Muscle of leg (tissue), 11 donors: Measurements from ENCODE around the gene ADK. TPM values are rescaled to one million over a fixed set of nuclear protein-coding genes. Genes with fewer than 3 reads are reported as not detected.

Experiments
- DNase-seq: peaks from one replicate; pipeline ENCODE4 v3.0.0; 2013
- H3K27ac ChIP-seq: one replicate; pipeline ENCODE4 v1.5.1; 2013; ENCODE audit warnings: mild to moderate bottlenecking, low read length, control low read depth
- H3K27me3 ChIP-seq: one replicate; pipeline ENCODE4 v1.6.1; 2013; ENCODE audit warnings: low read length; ENCODE audit not compliant: control insufficient read depth, insufficient read depth
- H3K36me3 ChIP-seq: one replicate; pipeline ENCODE4 v1.6.1; 2013; ENCODE audit warnings: low read length; ENCODE audit not compliant: control insufficient read depth, insufficient read depth
- H3K4me1 ChIP-seq: one replicate; pipeline ENCODE4 v1.6.1; 2013; ENCODE audit warnings: low read length; ENCODE audit not compliant: control insufficient read depth, insufficient read depth
- H3K4me3 ChIP-seq: one replicate; pipeline ENCODE4 v1.5.1; 2013; ENCODE audit warnings: low read length, control low read depth
- H3K9me3 ChIP-seq: replicated peaks from 2 replicates; pipeline ENCODE4 v1.6.1; 2013; ENCODE audit warnings: low read depth, low read length; ENCODE audit not compliant: control insufficient read depth
- WGBS: methylation state at CpG from one replicate; pipeline ENCODE4 v1.1.5; 2013; ENCODE audit warnings: missing lambda C conversion rate; ENCODE audit not compliant: insufficient coverage; 5-methylcytosine and 5-hydroxymethylcytosine counted together
- polyA plus RNA-seq, 8 donors: library from polyadenylated mRNA; unstranded; fragments of 120-200 nt; gene quantifications; one replicate each; pipeline versions ENCODE4 v1.2.1 to v1.2.3, GENCODE V29; 2013; ENCODE audit warnings: inconsistent platforms in 1 of 8, low replicate concordance in 1 of 8; ENCODE audit not compliant: insufficient read length in 8 of 8, insufficient read depth in 1 of 8
- total RNA-seq: library from RNA; stranded (reverse); fragments of 120-200 nt; gene quantifications from one replicate; pipeline ENCODE4 v1.2.4, GENCODE V29; 2013

ADK gene
- total and polyA plus RNA-seq, 9 donors, result 28.8 to 37.2 (median 34.4) TPM

DNA sequence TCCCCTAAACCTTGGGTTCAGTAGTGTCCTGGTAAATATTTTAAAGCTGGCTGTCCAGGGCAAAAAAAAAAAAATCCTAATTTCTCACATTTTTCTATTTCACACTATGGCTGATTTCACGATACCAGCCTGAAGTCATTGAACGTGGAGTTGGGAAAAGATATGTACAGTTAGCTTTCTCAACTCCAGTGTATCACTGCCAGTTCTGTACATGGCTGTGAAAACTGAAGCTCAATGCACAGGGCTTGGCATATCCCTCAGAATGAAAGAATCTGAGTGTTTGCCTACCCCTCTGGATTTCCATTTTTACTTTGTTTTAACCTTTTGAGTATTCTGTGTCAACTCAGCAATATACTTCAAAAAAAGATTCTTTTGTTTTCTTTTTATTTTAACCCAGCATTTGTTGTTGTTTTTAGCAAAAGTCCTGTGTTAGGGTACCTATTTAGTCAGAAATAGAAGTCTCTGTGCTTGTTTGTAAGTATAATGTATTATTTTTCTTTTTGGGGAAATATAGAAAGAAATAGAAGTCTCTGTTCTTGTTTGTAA is 274.5 kb downstream of the ADK start:
- no peak overlapping the region for H3K27ac ChIP-seq
- 80% methylated on average over 1 of the region's 2 CpGs for WGBS
- H3K4me3 ChIP-seq, result no peak overlapping the region
- no peaks in the 10 kb centered on the region for H3K27me3 ChIP-seq
- peaks cover 2% of the 10 kb centered on the region for H3K9me3 ChIP-seq
- DNase-seq, result no peak
- no peaks in the 10 kb centered on the region for H3K36me3 ChIP-seq
- no peaks in the 10 kb centered on the region for H3K4me1 ChIP-seq

DNA sequence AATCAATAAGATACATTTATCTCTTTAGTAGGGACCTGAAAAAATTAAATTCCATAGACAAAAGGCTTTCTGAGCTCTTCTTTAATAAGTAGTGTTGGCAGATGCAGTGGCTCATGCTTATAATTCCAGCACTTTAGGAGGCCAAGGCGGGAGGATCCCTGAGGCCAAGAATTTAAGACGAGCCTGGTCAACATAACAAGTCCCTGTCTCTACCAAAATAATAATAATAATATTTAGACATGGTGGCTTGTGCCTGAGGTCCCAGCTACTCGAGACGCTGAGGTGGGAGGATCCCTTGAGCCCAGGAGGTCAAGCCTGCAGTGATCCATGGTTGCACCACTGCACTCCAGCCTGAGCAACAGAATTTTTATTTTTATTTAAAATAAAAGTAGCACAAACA is 280.8 kb downstream of the ADK start:
- Histone ChIP-seq H3K4me1 (no peaks in the 10 kb centered on the region), H3K4me3 (no peak overlapping the region), H3K27me3 (no peaks in the 10 kb centered on the region), H3K27ac (no peak overlapping the region), H3K36me3 (no peaks in the 10 kb centered on the region), H3K9me3 (no peaks in the 10 kb centered on the region)
- no peak for DNase-seq
- WGBS, result no CpG with 5 or more reads among the region's 4 CpGs

DNA sequence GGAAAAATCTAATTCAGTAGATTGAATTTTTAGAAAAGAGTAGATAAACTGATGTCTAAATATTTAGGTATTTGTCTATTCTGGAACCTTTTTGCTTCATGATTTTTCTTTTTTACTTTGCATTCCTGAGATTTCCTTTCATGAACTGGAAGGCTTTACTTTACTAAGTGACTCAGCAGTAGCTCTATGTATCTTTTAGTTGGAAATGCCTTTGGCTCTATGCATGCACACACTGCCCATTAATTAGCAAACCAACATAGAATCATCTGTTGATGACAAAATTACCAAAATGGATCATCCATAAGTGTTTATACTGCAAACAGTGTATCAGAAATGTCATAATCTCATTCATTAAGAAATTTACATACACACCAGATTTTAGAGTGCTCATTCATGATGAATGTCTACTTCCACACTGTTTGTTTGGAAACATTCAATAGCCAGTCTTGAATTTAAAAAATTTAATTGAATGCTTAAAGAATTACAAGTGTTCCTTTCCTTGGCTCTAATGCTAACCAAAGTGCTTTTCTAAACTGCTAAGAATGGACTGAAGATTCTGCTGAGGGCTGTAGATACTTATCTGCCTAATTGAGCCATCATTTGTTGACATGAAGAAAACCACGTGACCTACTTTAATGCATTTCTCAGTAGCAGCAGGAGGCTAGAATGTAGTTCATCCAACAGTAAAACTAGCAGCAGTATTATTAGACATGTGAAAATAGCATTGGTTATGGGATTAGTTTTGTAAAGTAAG is 282.0 kb downstream of the ADK start:
- no peak for DNase-seq
- Histone ChIP-seq H3K4me3 (no peak overlapping the region), H3K9me3 (no peaks in the 10 kb centered on the region), H3K27me3 (no peaks in the 10 kb centered on the region), H3K36me3 (no peaks in the 10 kb centered on the region), H3K27ac (no peak overlapping the region), H3K4me1 (no peaks in the 10 kb centered on the region)
- no CpG with 5 or more reads among the region's 1 CpG for WGBS

DNA sequence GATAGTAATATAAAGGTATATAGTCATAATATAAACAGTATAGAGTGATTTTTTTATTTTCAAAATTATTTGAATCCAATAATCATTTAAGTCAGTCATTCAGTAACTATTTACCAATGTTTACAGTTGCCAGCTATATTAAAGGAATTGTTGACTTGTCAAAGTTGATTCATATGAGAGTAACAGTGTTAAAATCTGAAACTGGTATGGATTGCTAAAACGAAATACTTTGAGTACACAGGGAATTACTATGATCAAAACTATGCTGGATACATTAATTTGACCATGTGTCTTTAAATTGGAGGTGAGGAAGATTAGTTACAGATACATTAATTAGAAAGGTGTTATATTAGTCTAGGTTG is 282.6 kb downstream of the ADK start:
- no peaks in the 10 kb centered on the region for H3K4me1 ChIP-seq
- no peaks in the 10 kb centered on the region for H3K36me3 ChIP-seq
- no peak overlapping the region for H3K4me3 ChIP-seq
- H3K27ac ChIP-seq, result no peak overlapping the region
- no peaks in the 10 kb centered on the region for H3K27me3 ChIP-seq
- no CpG with 5 or more reads among the region's 1 CpG for WGBS
- no peaks in the 10 kb centered on the region for H3K9me3 ChIP-seq
- DNase-seq, result no peak

DNA sequence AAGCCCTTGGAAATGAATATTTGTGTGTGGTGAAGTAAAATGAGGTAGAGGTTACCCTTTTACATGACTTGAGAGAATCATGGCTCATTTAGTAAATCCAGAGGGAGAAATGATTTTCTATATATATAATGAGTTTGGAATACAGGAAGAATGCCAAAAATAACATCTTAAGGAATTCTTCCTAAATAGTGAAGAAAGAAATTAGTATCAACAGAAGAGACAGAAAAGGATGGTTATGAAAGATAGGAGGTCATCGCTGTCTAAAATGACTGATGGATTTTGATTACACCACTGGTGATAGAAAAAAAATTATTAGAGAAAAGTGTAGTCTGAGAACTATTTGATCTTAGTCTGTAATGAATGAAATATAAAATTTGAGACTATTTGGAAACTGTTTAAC is 283.0 kb downstream of the ADK start:
- H3K36me3 ChIP-seq, result no peaks in the 10 kb centered on the region
- H3K9me3 ChIP-seq, result no peaks in the 10 kb centered on the region
- no CpG with 5 or more reads among the region's 1 CpG for WGBS
- no peaks in the 10 kb centered on the region for H3K27me3 ChIP-seq
- no peaks in the 10 kb centered on the region for H3K4me1 ChIP-seq
- no peak overlapping the region for H3K27ac ChIP-seq
- no peak for DNase-seq
- H3K4me3 ChIP-seq, result no peak overlapping the region

DNA sequence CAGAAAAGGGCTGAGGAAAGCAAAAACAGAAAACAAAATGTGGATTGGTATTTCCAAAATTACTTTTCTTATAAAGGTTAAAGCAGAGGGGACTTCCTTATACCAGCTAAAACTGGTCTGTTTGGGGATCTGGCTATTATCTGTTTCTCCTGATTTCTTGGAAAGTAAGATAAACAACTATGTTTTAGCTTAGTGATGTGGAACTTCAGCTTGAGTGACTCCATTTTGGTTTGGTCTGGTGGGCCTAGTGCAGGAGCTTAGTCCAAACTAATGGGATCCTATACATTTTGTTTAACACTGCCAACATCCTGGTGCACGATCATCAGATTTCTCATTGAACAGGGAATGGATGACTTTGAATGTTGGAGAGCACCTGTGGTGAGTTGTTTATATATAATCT is 283.5 kb downstream of the ADK start:
- no peaks in the 10 kb centered on the region for H3K27me3 ChIP-seq
- H3K27ac ChIP-seq, result no peak overlapping the region
- H3K4me3 ChIP-seq, result no peak overlapping the region
- H3K9me3 ChIP-seq, result no peaks in the 10 kb centered on the region
- no peak for DNase-seq
- WGBS, result no CpG with 5 or more reads among the region's 1 CpG
- no peaks in the 10 kb centered on the region for H3K4me1 ChIP-seq
- H3K36me3 ChIP-seq, result no peaks in the 10 kb centered on the region

DNA sequence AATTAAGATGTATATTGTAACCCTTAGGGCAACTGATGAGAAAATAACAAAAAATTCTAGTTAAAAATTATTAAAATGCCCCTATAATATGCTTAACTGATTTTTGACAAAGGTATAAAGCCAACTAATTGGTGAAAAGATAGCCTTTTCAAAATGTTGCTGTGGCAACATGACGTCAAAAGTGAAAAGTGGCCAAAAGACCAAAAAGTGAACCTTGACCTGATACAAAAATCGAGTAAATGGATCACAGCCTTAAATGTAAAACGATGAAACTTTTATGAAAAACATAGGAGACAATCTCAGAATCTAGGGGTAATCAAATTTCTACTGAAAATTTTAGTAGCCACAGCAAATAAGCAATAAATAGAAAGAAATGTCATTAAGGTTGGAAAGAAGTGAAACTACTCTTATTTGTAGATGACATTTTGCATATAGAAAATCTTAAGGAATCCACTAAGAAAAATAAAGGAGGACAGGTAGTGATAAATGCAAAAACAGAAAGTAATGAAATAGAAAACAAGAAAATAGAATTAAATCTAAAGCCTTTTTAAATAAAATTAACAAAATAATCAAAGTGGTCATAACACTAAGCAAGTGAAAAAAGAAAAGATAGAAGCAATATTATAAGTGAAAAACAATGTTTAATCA is 285.6 kb downstream of the ADK start:
- Histone ChIP-seq H3K27me3 (no peaks in the 10 kb centered on the region), H3K27ac (no peak overlapping the region), H3K9me3 (no peaks in the 10 kb centered on the region), H3K4me1 (no peaks in the 10 kb centered on the region), H3K36me3 (no peaks in the 10 kb centered on the region), H3K4me3 (no peak overlapping the region)
- no CpG with 5 or more reads among the region's 3 CpGs for WGBS
- DNase-seq, result no peak

DNA sequence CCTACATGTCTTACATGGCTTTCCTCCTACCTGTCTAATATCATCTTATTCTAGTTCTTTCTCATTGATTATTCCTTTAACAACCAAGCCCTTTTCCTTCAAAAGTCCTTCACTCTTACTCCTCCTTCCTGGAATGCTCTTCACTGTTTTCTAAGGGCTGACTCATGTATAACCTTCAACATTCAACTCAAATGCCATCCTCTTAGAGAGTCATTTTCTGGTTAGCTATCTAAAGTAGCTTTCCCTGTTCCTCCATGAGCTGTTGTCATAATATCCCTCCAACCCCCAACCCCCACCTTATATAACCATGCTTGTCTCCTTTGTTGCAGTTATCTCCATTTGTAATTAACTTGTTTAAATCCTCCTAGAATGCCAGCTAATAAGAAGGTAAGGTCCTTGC is 286.8 kb downstream of the ADK start:
- DNase-seq, result no peak
- Histone ChIP-seq H3K4me3 (no peak overlapping the region), H3K27me3 (no peaks in the 10 kb centered on the region), H3K27ac (no peak overlapping the region), H3K9me3 (no peaks in the 10 kb centered on the region), H3K4me1 (no peaks in the 10 kb centered on the region), H3K36me3 (no peaks in the 10 kb centered on the region)

DNA sequence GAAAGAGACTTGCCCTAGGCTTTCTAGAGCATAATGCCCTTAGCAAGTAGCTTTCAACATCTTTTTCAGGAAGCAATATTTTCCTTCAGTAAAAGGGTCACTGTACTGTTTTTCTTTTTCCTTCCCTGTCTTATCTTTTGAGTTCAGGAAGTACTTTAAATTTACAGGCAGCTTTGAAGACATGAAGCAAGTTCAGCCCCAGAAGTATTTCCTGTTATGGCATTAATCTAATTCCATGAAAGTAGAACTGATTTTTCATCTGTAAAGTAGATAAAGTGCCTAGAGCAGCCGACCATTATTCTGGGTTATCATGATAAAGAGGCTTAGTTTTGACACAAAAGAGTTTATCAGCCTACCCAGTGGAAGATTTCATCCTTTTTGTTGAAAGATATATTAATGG is 288.2 kb downstream of the ADK start:
- no CpG with 5 or more reads among the region's 1 CpG for WGBS
- no peaks in the 10 kb centered on the region for H3K9me3 ChIP-seq
- no peak overlapping the region for H3K27ac ChIP-seq
- H3K4me1 ChIP-seq, result no peaks in the 10 kb centered on the region
- no peak overlapping the region for H3K4me3 ChIP-seq
- no peak for DNase-seq
- no peaks in the 10 kb centered on the region for H3K36me3 ChIP-seq
- no peaks in the 10 kb centered on the region for H3K27me3 ChIP-seq

DNA sequence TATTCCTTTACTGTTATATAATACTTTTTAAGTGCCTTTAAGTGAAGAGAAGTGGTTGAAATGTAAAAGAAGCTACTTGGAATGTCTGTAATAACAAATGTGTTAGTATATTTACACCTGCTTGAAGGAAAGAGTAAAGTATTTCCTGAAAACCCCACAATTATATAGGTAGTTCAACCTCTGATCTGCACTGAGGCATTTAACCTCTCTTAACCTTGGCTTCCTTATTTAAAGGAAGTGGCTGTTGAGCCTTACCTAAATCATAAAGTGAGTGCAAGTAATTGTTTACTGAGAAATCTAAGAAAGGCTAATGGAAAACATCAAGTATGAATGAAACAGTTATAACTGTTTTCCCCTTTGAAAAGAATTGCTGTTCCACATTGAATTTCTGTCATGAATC is 294.5 kb downstream of the ADK start:
- Histone ChIP-seq H3K9me3 (no peaks in the 10 kb centered on the region), H3K4me3 (no peak overlapping the region), H3K4me1 (no peaks in the 10 kb centered on the region), H3K36me3 (no peaks in the 10 kb centered on the region), H3K27ac (no peak overlapping the region), H3K27me3 (no peaks in the 10 kb centered on the region)
- DNase-seq, result no peak
